SKM-1 (cell line): Measurements from ENCODE around the gene OSBPL8.
A peak's percentile ranks its signal among the peaks of the same experiment; 100 is the strongest.

ENCODE experiments used
- DNase-seq: peaks from one replicate; lab custom pipeline; 2025; ENCODE audit not compliant: unreplicated experiment; lab: John Stamatoyannopoulos, UW

OSBPL8 gene

GRCh38 chr12:76558684-76559399, 729 bp downstream of the OSBPL8 start:
- DNase-seq, result no peak

GRCh38 chr12:76556368-76556767, 3.2 kb downstream of the OSBPL8 start:
- no peak for DNase-seq

GRCh38 chr12:76555797-76556196, 3.8 kb downstream of the OSBPL8 start:
- DNase-seq, result no peak

- no peak for DNase-seq
These were observed 4.3 kb downstream of the OSBPL8 start for GRCh38 chr12:76555231-76555767.

- DNase-seq, result no peak
These were observed 5.0 kb downstream of the OSBPL8 start for GRCh38 chr12:76554405-76555230.

GRCh38 chr12:76552343-76552938, 7.1 kb downstream of the OSBPL8 start:
- DNase-seq, result no peak

- no peak for DNase-seq
These were observed 8.1 kb downstream of the OSBPL8 start for GRCh38 chr12:76551482-76551888.

GRCh38 chr12:76549131-76549530, 10.4 kb downstream of the OSBPL8 start:
- DNase-seq, result no peak

- no peak for DNase-seq
These were observed 11.2 kb downstream of the OSBPL8 start for GRCh38 chr12:76548222-76548837.

- no peak for DNase-seq
These were observed 12.0 kb downstream of the OSBPL8 start for GRCh38 chr12:76547526-76547925.

- DNase-seq, result no peak
These were observed 12.7 kb downstream of the OSBPL8 start for GRCh38 chr12:76546889-76547288.

- DNase-seq, result no peak
These were observed 14.1 kb downstream of the OSBPL8 start for GRCh38 chr12:76545486-76545885.

GRCh38 chr12:76544601-76545261, 14.8 kb downstream of the OSBPL8 start:
- DNase-seq, result no peak

GRCh38 chr12:76543813-76544347, 15.7 kb downstream of the OSBPL8 start:
- no peak for DNase-seq

GRCh38 chr12:76542908-76543307, 16.7 kb downstream of the OSBPL8 start:
- peak; percentile 3 for DNase-seq

- no peak for DNase-seq
These were observed 19.8 kb downstream of the OSBPL8 start for GRCh38 chr12:76539727-76540126.

- DNase-seq, result no peak
These were observed 21.6 kb downstream of the OSBPL8 start for GRCh38 chr12:76537923-76538322.

GRCh38 chr12:76536546-76536945, 23.0 kb downstream of the OSBPL8 start:
- DNase-seq, result no peak

- DNase-seq, result no peak
These were observed 24.4 kb downstream of the OSBPL8 start for GRCh38 chr12:76535170-76535569.

GRCh38 chr12:76533331-76533730, 26.2 kb downstream of the OSBPL8 start:
- DNase-seq, result no peak
